ENCODE data around the gene CXADR. TPM values are rescaled to one million over a fixed set of nuclear protein-coding genes. Genes with fewer than 3 reads are reported as not detected.

CXADR gene
- total RNA-seq, 4 donors from 2014 or later: 1.3 to 29.9 (median 17.9) TPM

DNA sequence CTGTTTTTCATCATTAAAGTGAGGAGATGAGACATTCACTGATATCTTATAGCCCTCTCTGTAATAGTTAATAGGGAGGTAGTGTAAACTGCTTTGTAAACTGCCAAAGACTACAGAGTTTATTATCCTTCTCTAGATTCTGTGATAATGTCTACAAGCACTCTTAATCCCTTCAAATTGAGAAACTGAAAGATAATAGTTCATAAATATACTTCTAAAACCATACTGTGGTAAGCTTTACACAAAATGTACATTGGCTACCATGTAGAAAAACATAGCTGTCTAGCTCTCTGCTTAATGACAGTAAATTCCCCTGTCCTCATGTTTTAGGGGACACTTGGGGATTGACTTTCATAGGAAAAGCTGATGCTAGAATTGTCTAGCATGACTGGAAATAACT is 39.6 kb downstream of the CXADR start:
- Histone ChIP-seq H3K4me1 (peaks cover 0 to 4% of the 10 kb centered on the region in 2 donors), H3K9me3 (no peaks in the 10 kb centered on the region), H3K36me3 (no peaks in the 10 kb centered on the region), H3K27ac (no peak overlapping the region), H3K4me3 (no peak overlapping the region), H3K27me3 (no peaks in the 10 kb centered on the region)
- DNase-seq: no peak
- TF ChIP-seq POLR2A (IDR thresholded peaks at IDR 0.05) (no peak), CTCF (IDR thresholded peaks at IDR 0.05) (no peak)
- intact Hi-C loops (cut with DNase I; ENCODE audit: low total_unique reads): no loop called here

GRCh38 chr21:17554120-17554519 is 41.3 kb downstream of the CXADR start:
- Histone ChIP-seq H3K9me3 (no peaks in the 10 kb centered on the region), H3K4me3 (no peak overlapping the region), H3K27ac (no peak overlapping the region), H3K4me1 (peaks cover 0 to 4% of the 10 kb centered on the region in 2 donors), H3K36me3 (no peaks in the 10 kb centered on the region), H3K27me3 (no peaks in the 10 kb centered on the region)
- no peak for TF ChIP-seq CTCF (IDR thresholded peaks at IDR 0.05)
- TF ChIP-seq POLR2A (IDR thresholded peaks at IDR 0.05): no peak
- no peak for DNase-seq
- intact Hi-C loops (cut with DNase I; ENCODE audit: low total_unique reads): no loop called here

GRCh38 chr21:17554679-17555465 is 42.0 kb downstream of the CXADR start:
- Histone ChIP-seq H3K4me3 (no peak overlapping the region), H3K27ac (no peak overlapping the region), H3K4me1 (peaks cover 0 to 4% of the 10 kb centered on the region in 2 donors), H3K9me3 (no peaks in the 10 kb centered on the region), H3K27me3 (no peaks in the 10 kb centered on the region), H3K36me3 (no peaks in the 10 kb centered on the region)
- TF ChIP-seq CTCF (IDR thresholded peaks at IDR 0.05): peak in 2 of 4 experiments; percentile 7 to 14
- TF ChIP-seq POLR2A (IDR thresholded peaks at IDR 0.05): no peak
- intact Hi-C loops (cut with DNase I; ENCODE audit: low total_unique reads): no loop called here
- DNase-seq: no peak

GRCh38 chr21:17560377-17561025 is 47.7 kb downstream of the CXADR start:
- H3K27me3 ChIP-seq: no peaks in the 10 kb centered on the region
- H3K4me3 ChIP-seq: no peak overlapping the region
- DNase-seq: no peak

More at GRCh38 chr21:17560377-17561025, 47.7 kb downstream of the CXADR start:
- H3K4me1 ChIP-seq: no peaks in the 10 kb centered on the region
- H3K36me3 ChIP-seq: no peaks in the 10 kb centered on the region
- intact Hi-C loops (cut with DNase I; ENCODE audit: low total_unique reads): no loop called here
- TF ChIP-seq POLR2A (IDR thresholded peaks at IDR 0.05) (no peak), CTCF (IDR thresholded peaks at IDR 0.05) (no peak)
- H3K27ac ChIP-seq: no peak overlapping the region
- H3K9me3 ChIP-seq: no peaks in the 10 kb centered on the region

Data from uterus (tissue), 4 donors.